Gastroesophageal sphincter (tissue), 3 donors: ENCODE results near the gene CCP110.

Experiments used
- CTCF ChIP-seq, 4 experiments: fragments of 200-600 bp in 2 of 4; fragments of 450-650 bp in 2 of 4; sonication (generic) in 1 of 4; IDR thresholded peaks; one replicate each; pipeline ENCODE4 v1.5.1; 2017 to 2019; ENCODE audit warnings: antibody characterized with exemption in 4 of 4, mild to moderate bottlenecking in 2 of 4, moderate library complexity in 2 of 4
- POLR2AphosphoS5 ChIP-seq: sonication (generic); formaldehyde crosslinking; IDR thresholded peaks from one replicate; pipeline ENCODE4 v1.6.1; 2017; ENCODE audit warnings: antibody characterized with exemption

GRCh38 chr16:19507867-19508266, 15.9 kb upstream of the CCP110 start:
- TF ChIP-seq CTCF (IDR thresholded peaks at IDR 0.05) (no peak), POLR2AphosphoS5 (no peak)
